ENCODE results near the gene DENND4C. TPM values are rescaled to one million over a fixed set of nuclear protein-coding genes. Genes with fewer than 3 reads are reported as not detected.

Gene DENND4C
- total RNA-seq, 1 donor from 2014 or later: 21.1 TPM

DNA sequence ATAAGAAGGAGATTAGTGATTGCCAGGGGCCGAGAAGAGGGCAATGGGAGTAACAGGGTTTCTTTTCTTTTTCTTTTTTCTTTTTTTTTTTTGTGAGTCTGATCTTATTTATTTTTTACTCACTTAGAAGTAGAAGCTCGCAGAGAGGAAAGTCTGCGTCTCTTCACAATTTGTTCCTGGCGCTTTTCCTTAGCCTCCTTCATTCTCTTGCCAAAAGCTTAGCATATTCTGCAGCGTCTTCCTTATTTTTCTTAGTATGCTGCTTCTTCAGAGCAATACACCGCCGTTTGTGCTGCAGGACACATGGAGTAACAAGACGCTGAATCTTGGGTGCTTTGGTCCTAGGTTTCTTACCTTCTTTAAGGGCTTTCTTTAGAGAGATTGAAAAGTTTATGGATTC is 30.3 kb upstream of the DENND4C start:
- no peaks in the 10 kb centered on the region for H3K9me3 Mint-ChIP-seq
- H3K36me3 Mint-ChIP-seq (ENCODE audit: low read depth): no peaks in the 10 kb centered on the region
- DNase-seq (ENCODE audit: low spot score): no peak
- H3K27me3 Mint-ChIP-seq (ENCODE audit: insufficient read depth): peaks cover 9% of the 10 kb centered on the region
- no peak overlapping the region for H3K4me3 Mint-ChIP-seq
- intact Hi-C loops (cut with micrococcal nuclease): no loop called here
- H3K27ac Mint-ChIP-seq: no peak overlapping the region
- H3K4me1 Mint-ChIP-seq (ENCODE audit: low read depth): peaks cover 5% of the 10 kb centered on the region

DNA sequence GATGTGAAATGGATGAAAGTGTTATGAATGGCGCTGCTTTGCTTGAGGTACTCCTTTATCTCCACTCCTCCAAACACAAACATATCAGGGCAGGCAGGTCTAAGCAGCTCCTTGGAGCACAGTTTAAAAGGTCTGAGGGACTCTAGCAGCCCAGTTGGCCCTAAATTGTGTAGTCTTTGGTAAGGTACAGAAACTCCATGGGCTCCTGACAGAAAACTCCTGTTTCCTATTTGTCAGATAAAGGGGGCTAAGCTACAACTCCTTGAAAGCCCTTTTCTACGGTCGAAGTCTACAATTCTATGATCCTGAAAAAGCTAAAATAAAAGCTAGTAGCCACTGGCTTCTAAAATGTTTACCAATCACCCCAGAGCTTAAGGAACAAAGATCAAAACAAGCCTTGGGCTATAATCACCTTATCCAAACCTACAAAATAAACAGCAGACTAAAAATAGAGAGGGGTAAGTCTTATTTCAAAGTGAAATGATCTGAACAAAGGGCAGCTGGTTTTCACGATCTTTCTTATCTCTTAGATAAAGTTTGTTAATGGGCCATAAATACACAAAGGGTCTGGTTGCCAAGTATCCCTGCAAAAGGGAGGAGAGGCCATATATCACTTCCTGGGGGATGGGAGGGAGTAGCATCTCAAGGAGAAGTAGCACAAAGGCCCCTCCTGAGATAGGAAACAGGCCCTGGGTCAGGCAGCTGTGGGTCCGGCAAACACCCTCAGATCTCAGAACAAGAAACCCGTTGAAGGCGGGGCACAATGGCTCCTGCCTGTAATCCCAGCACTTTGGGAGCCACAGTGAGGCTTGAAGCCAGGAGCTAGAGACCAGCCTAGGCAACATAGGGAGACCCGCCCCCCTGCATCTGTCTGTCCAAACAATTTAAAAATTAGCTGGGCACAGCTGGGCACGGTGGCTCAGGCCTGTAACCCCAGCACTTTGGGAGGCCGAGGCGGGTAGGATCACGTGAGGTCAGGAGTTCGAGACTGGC is 28.3 kb upstream of the DENND4C start:
- H3K4me3 Mint-ChIP-seq: no peak overlapping the region
- DNase-seq (ENCODE audit: low spot score): no peak
- no peaks in the 10 kb centered on the region for H3K9me3 Mint-ChIP-seq
- H3K36me3 Mint-ChIP-seq (ENCODE audit: low read depth): no peaks in the 10 kb centered on the region
- intact Hi-C loops (cut with micrococcal nuclease): no loop called here
- no peak overlapping the region for H3K27ac Mint-ChIP-seq
- peaks cover 5% of the 10 kb centered on the region for H3K4me1 Mint-ChIP-seq (ENCODE audit: low read depth)
- peaks cover 9% of the 10 kb centered on the region for H3K27me3 Mint-ChIP-seq (ENCODE audit: insufficient read depth)

DNA sequence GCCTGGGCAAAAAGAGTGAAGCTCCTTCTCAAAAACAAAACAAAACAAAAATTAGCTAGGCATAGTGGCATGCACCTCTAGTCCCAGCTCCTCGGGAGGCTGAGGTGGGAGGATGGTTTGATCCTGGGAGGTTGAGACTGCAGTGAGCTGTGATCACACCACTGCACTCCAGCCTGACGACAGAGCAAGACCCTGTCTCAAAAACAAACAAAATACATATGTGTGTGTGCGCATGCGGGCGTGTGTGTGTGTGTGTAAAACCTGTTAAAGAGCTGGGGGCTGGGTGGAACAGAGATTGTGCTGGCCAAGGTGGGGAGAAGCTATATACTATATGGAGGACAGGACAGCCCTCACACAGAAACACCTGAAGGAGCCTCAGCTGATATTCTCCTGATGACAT is 27.4 kb upstream of the DENND4C start:
- Mint-ChIP-seq H3K27me3 (ENCODE audit: insufficient read depth) (peaks cover 7% of the 10 kb centered on the region), H3K36me3 (ENCODE audit: low read depth) (no peaks in the 10 kb centered on the region), H3K27ac (no peak overlapping the region), H3K9me3 (no peaks in the 10 kb centered on the region), H3K4me1 (ENCODE audit: low read depth) (peaks cover 5% of the 10 kb centered on the region), H3K4me3 (no peak overlapping the region)
- DNase-seq (ENCODE audit: low spot score): no peak
- intact Hi-C loops (cut with micrococcal nuclease): no loop called here

DNA sequence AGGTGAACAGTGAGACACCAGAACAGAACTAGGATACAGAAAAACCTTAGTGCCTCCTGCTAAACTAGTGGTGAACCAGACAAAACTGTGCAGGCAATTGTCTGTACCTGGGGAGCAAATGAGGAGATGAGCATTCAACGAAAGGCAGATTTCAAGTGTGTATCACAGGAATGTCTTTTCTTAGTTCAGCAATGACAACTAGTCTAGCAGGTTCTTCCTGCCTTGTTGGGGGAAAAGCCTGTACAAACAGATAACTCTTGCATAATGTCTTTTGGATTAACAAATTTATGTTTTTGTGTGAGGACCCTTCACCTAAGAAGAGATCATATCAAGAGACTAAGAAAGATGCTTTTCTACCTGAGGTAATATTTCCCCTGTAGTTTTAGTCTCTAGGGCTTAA is 21.8 kb upstream of the DENND4C start:
- Mint-ChIP-seq H3K4me3 (no peak overlapping the region), H3K4me1 (ENCODE audit: low read depth) (no peaks in the 10 kb centered on the region), H3K9me3 (no peaks in the 10 kb centered on the region), H3K36me3 (ENCODE audit: low read depth) (no peaks in the 10 kb centered on the region), H3K27me3 (ENCODE audit: insufficient read depth) (peaks cover 5% of the 10 kb centered on the region), H3K27ac (no peak overlapping the region)
- intact Hi-C loops (cut with micrococcal nuclease): no loop called here
- no peak for DNase-seq (ENCODE audit: low spot score)

DNA sequence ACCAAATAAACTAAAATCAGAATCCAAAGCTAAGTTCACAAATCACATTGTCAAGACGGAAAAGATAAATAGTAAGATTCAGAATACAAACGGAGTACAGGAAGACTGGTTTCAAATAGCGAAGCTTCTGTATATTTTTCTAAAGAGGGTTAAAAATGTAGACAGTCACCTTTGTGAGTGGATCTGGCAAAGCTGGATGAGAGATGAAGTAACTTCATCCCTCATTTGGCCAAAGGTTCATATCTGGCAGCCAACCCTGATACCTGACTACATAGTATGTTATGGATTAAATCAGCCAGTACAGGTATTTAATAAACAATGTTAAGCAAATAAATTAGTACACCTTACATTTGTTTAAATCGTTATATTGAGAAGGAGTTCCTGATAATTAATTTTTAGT is 21.3 kb upstream of the DENND4C start:
- no peak for DNase-seq (ENCODE audit: low spot score)
- H3K4me3 Mint-ChIP-seq: no peak overlapping the region
- intact Hi-C loops (cut with micrococcal nuclease): no loop called here
- peaks cover 5% of the 10 kb centered on the region for H3K27me3 Mint-ChIP-seq (ENCODE audit: insufficient read depth)
- no peaks in the 10 kb centered on the region for H3K9me3 Mint-ChIP-seq
- H3K36me3 Mint-ChIP-seq (ENCODE audit: low read depth): no peaks in the 10 kb centered on the region
- no peaks in the 10 kb centered on the region for H3K4me1 Mint-ChIP-seq (ENCODE audit: low read depth)
- H3K27ac Mint-ChIP-seq: no peak overlapping the region

DNA sequence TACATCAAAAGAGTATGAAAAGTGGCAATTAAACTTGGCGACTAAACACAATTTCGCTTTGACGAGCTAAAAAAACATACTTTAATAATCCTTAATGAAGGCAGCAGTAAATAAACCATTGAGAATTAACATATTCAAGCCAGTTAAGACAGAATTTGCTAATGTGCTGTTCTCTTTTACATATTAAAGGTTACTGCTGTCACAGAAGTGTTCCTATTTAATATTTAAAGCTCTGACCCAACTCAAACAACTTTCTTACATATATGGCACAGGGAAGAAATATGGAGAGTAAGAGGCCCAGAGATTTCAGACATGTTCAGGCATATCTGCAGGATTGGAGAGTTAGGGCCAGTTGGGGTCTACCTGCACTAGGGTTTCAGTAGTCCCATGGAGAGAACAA is 16.7 kb upstream of the DENND4C start:
- DNase-seq (ENCODE audit: low spot score): no peak
- Mint-ChIP-seq H3K36me3 (ENCODE audit: low read depth) (no peaks in the 10 kb centered on the region), H3K9me3 (no peaks in the 10 kb centered on the region), H3K4me1 (ENCODE audit: low read depth) (no peaks in the 10 kb centered on the region), H3K27ac (no peak overlapping the region), H3K4me3 (no peak overlapping the region), H3K27me3 (ENCODE audit: insufficient read depth) (peaks cover 4% of the 10 kb centered on the region)
- intact Hi-C loops (cut with micrococcal nuclease): no loop called here

DNA sequence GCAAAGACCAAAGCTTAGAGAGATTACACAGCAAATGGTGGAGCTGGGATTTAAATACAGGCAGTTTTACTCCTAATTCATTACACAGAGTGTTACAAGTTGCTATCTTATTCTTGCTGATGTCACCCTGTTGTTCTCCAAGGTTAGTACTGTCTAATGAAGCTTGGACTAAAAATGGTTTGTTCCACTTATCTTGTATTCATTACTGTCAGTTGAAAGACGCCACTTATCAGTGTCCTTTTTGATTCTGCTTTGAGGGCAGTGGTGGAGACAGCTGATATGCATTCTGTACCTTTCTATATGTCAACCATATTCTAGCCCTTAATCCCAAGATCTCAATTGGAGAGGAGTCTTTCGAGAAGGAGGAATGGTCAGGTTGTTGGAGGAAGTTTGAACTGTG is 14.0 kb upstream of the DENND4C start:
- no peaks in the 10 kb centered on the region for H3K9me3 Mint-ChIP-seq
- no peak overlapping the region for H3K4me3 Mint-ChIP-seq
- H3K36me3 Mint-ChIP-seq (ENCODE audit: low read depth): no peaks in the 10 kb centered on the region
- no peak for DNase-seq (ENCODE audit: low spot score)
- intact Hi-C loops (cut with micrococcal nuclease): no loop called here
- H3K27ac Mint-ChIP-seq: no peak overlapping the region
- no peaks in the 10 kb centered on the region for H3K4me1 Mint-ChIP-seq (ENCODE audit: low read depth)
- peaks cover 2% of the 10 kb centered on the region for H3K27me3 Mint-ChIP-seq (ENCODE audit: insufficient read depth)

DNA sequence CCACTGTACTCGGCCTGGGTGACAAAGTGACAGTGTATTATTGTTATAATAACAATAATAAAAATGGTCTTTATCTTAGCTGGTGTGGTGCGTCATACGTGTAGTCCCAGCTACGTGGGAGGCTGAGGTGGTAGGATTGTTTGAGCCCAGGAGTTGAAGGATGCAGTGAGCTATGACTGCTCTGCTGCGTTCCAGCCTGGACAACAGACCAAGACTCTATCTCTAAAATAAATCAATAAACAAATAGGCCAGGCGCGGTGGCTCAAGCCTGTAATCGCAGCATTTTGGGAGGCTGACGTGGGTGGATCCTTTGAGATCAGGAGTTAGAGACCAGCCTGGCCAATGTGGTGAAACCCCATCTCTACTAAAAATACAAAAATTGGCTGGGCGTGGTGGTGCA is 9.2 kb upstream of the DENND4C start:
- no peaks in the 10 kb centered on the region for H3K9me3 Mint-ChIP-seq
- H3K4me3 Mint-ChIP-seq: no peak overlapping the region
- no peaks in the 10 kb centered on the region for H3K4me1 Mint-ChIP-seq (ENCODE audit: low read depth)
- H3K27ac Mint-ChIP-seq: no peak overlapping the region
- no peaks in the 10 kb centered on the region for H3K27me3 Mint-ChIP-seq (ENCODE audit: insufficient read depth)
- no peaks in the 10 kb centered on the region for H3K36me3 Mint-ChIP-seq (ENCODE audit: low read depth)
- intact Hi-C loops (cut with micrococcal nuclease): no loop called here
- no peak for DNase-seq (ENCODE audit: low spot score)

DNA sequence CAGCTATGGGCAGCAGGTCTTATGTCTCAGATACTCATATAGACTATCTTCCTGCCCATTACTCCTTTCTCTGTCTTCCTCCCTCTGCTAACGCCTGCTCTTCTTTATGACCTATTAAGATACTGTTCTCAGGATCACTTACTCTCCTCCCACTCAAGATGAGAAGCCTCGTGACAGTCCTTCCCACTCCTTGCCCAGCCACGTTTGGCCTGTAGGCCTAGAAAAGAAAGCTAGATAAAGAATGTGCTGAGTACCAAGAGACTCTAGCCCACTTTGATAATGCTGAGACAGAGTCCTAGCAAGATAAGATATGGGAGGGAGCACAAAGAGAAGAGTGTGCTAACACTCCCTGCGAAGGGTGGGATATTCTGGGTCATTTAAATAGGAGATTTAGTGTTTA is 6.8 kb upstream of the DENND4C start:
- no peak overlapping the region for H3K27ac Mint-ChIP-seq
- H3K9me3 Mint-ChIP-seq: no peaks in the 10 kb centered on the region
- no peaks in the 10 kb centered on the region for H3K4me1 Mint-ChIP-seq (ENCODE audit: low read depth)
- H3K36me3 Mint-ChIP-seq (ENCODE audit: low read depth): no peaks in the 10 kb centered on the region
- intact Hi-C loops (cut with micrococcal nuclease): no loop called here
- no peak for DNase-seq (ENCODE audit: low spot score)
- no peak overlapping the region for H3K4me3 Mint-ChIP-seq
- no peaks in the 10 kb centered on the region for H3K27me3 Mint-ChIP-seq (ENCODE audit: insufficient read depth)

DNA sequence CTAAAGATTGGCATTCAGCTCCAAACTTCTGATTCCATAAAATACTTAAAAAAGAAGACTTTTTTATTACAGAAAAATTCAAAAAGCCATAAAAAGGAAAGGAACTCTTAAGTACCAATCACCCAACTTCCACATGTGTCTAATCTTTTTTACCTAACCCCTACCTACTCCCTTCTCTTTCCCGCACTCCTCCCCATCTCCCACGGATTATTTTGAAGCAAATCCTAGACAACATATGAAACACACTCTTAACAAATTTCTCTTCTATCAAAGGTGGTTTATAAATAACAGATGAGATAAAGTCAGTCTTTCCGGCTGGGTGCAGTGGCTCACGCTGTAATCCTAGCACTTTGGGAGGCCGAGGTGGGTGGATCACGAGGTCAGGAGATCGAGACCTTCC is 5.9 kb upstream of the DENND4C start:
- H3K27ac Mint-ChIP-seq: no peak overlapping the region
- peaks cover 3% of the 10 kb centered on the region for H3K4me1 Mint-ChIP-seq (ENCODE audit: low read depth)
- intact Hi-C loops (cut with micrococcal nuclease): no loop called here
- no peaks in the 10 kb centered on the region for H3K36me3 Mint-ChIP-seq (ENCODE audit: low read depth)
- DNase-seq (ENCODE audit: low spot score): no peak
- no peak overlapping the region for H3K4me3 Mint-ChIP-seq
- no peaks in the 10 kb centered on the region for H3K9me3 Mint-ChIP-seq
- H3K27me3 Mint-ChIP-seq (ENCODE audit: insufficient read depth): no peaks in the 10 kb centered on the region

DNA sequence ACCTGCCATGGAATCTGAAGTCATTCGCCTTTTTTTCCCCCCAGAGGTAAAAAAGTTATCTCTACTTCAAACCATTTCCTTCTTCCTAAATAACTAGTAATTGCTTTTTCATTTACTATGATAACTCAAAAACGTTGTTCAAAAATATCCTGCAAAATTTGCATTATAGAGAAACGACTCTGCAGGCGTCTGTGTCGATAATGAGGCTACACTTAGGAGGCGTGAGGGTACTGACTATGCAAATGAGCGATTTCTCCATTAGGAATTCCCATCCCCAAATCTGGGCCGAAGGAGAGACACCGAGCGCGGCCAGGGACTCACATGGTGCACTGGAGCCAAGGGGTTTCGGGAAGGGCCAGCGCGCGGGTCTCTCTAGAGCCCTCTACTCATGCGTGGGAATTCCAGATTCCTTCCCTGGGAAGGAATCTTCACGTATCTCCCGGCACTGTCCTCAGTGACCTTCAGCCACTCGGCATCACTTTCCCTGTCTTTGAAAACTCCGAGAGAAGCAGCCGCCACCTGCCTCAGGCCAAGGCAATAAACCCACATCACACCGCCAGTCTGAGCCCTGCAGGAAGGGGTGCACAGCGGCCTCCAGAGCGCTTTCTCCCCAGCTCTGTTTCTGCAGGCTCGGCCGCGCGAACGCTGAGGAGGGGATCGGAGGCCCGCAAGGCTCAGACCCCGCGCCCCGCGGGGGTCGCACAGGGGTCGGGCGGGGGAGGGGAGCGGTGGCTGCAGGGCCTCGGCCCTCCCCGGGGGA is 718 bp upstream of the DENND4C start:
- peaks cover 8% of the 10 kb centered on the region for H3K4me1 Mint-ChIP-seq (ENCODE audit: low read depth)
- H3K4me3 Mint-ChIP-seq: peak overlapping the region; percentile 77
- peak overlapping the region; percentile 40 for H3K27ac Mint-ChIP-seq
- peaks cover 2% of the 10 kb centered on the region for H3K36me3 Mint-ChIP-seq (ENCODE audit: low read depth)
- intact Hi-C loops (cut with micrococcal nuclease): loop anchor here (1.0 to 5.0 kb wide), 9 partner anchors 45 to 213 kb away; partner anchors contain the start of genes HAUS6, PLIN2, RPS6 and RRAGA
- no peak for DNase-seq (ENCODE audit: low spot score)
- H3K27me3 Mint-ChIP-seq (ENCODE audit: insufficient read depth): no peaks in the 10 kb centered on the region
- no peaks in the 10 kb centered on the region for H3K9me3 Mint-ChIP-seq

DNA sequence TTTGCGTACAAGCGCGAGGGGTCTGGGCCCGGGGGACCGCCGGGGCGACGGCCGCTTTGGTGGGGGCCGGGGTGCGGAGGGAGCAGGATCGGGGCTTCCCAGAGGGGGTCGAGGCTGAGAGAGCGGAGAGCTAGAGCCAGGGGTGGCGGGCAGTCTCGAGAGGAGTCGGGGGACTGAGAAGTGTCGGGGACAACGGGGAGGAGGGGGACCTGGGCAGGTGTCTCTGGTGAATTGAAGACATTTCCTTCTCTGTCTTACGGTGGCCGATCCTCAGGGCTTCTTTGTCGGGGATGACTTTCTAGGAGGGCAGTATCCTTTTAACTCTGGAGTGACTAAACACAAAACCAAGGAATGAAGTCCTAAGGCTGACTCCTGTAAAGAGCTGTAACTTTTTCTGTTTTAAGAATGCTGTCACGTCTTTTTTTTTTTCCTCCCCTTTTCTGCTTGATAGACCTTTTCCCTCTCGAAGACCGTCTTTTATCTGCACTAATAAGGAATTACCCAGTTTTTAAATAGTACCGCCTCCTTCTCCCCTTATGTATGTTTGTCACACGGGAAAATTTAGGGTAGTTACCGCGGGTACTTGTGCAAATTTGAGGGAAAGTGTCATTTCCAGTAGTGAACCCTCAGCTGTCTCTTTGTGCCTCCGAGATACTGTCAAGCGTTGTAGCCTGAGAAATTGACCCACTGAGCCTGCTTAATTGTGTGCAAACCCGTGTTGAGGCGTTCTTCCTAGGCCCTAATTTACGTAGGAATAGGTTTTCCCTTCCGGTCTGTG is 822 bp downstream of the DENND4C start:
- Mint-ChIP-seq H3K27ac (no peak overlapping the region), H3K27me3 (ENCODE audit: insufficient read depth) (no peaks in the 10 kb centered on the region), H3K36me3 (ENCODE audit: low read depth) (peaks cover 2% of the 10 kb centered on the region), H3K4me3 (no peak overlapping the region), H3K9me3 (no peaks in the 10 kb centered on the region), H3K4me1 (ENCODE audit: low read depth) (peaks cover 8% of the 10 kb centered on the region)
- DNase-seq (ENCODE audit: low spot score): no peak
- intact Hi-C loops (cut with micrococcal nuclease): loop anchor here (2.0 to 5.0 kb wide), 3 partner anchors 91 to 211 kb away; partner anchors contain the start of gene HAUS6
